Stimulated activated CD8-positive, alpha-beta memory T cell treated with anti-CD3 and anti-CD28 coated beads, Interleukin-4, amount 100 ng/mL, for 48 hours (primary cell): ENCODE data around the gene RTKN2.

Experiments used
- DNase-seq: peaks from one replicate; pipeline ENCODE4 v3.0.0-alpha.2; 2020

The RTKN2 gene

DNA sequence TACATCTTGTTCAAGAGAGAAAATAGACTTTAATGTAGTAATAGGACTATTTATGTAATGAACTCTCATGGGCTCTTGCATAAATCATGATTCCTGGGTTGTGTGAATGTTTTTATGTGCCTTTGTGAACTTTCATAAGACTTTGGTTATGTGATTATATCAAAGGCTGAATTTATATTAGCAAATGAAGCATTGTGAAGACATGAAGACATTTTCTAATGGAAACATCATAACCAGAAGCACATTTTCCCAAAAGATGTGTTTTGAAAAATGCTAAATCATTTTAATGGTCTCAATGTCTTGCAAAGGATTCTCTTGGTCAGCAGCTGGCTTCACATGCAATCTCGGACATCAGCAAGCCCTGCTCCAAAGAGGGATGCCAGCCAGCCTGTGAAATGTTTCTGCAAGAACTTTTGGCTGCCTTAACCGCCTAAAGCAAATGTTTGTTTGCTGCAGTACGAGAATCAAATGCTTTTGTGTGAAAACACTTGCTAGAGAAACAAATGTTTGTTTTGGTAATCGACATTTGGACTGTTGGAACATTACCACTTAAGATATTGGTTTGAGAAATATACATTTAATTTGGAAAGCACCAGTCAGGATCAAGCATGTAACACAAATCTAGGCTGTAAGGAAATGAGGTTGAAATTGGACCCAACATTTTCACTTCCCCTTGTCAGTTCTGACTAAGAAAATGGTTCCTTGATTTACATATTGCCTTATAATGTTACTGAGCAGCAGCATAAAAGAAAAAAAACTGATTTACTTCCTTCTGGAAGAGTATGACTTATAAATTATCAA is 102.1 kb downstream of the RTKN2 start:
- no peak for DNase-seq

DNA sequence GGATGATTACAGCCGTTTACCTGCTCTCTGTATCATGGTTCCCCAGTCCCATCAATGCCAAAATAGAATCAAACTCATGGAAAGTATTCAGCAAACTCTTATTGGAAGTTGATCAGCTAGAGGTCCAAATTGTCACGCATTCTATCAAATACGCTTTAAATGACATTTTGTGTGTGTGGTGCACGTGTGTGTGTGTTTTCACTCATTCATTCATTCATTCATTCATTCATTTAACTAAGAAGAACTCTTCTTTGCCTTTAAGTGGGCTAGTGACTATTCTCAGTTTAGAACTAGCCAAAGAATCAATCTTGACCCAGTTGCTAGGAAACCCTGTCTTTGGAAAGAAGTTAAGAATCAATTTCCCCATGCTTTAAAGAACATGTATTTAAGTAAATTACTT is 102.8 kb downstream of the RTKN2 start:
- DNase-seq = no peak

DNA sequence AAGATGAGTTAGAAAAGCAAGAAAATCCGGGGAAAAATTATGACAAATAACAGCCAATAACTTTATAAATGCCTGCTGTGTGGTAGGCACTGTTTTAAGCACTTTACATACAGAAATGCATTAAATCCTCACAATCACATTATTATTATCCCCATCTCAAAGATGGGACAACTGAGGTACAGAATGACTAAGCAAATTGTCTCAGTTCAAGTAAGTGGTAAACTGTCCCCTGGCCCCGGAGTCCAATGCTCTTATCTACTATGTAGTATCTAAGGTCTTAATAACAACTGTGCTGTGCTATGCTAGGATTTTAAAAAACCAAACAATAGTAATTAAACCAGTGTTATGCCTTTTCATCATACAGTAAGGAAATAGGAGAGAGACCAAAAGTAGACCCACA is 105.6 kb downstream of the RTKN2 start:
- DNase-seq = no peak

DNA sequence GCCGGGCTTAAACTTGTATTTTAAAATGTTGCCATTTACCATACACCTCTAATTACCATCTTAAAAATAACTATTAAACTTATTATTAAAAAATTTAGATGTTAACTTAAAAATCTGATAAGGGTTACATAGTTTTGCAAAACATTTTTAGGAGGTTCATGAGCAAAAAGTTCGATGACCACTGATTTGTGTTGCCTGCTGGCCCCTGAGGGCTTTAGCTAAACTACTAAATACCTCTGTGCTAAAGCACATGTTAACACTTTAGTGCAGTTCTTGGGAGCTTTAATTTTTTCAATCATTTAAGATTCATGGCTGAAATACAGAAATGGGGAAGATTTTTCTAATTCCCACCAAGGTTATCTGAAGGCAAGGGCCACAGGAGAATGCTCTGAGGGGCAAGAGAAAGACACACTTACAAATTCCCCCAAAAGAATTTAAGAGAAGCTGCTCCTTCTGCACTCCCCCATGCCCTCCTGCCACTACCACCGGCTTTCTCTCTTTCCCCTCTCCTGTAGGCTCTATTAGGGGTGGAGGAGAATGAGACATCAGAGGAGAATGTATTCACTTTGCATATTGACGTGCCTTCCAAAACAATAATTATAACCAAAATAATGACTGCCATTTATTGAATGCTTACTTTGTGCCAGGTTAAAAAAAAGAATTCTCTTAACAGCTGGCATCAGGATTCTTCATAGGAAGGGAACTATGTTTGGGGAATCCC is 106.2 kb downstream of the RTKN2 start:
- DNase-seq = no peak

DNA sequence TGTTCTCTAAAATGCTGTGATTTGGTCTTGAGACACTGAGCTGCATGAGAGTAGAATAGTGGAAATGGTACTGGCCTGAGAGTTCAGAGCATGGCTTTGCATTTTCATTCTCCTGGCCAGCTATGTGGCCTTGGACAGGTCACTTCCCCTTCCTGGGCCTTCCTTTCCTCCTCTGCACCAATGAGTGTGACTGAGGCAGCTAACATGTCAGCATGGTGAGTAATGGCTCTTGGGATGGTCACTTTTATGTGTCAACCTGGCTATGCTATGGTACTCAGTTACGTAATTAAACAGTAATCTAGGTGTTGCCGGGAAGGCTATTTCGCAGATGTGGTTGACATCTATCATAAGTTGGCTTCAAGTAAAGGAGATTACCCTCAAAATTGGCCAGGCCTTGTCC is 109.3 kb downstream of the RTKN2 start:
- DNase-seq = no peak

DNA sequence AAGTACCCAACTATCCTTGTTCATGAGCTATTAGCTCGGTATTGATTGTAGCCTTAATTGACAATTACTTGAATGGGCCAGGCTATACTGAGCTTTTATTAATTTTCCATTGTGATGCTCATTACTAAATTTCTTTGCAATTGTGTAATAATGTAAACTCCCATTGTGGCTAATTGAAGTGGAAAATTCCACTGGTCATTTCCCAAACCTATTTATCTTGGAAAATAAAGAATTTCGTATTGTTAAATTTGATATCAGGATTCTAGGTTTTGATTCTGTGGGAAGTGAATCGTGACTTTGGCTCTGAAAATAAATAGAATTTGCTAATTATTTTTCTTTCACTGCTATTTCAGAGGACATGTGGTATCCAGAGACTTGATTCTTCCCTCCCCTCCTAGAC is 111.0 kb downstream of the RTKN2 start:
- no peak for DNase-seq

DNA sequence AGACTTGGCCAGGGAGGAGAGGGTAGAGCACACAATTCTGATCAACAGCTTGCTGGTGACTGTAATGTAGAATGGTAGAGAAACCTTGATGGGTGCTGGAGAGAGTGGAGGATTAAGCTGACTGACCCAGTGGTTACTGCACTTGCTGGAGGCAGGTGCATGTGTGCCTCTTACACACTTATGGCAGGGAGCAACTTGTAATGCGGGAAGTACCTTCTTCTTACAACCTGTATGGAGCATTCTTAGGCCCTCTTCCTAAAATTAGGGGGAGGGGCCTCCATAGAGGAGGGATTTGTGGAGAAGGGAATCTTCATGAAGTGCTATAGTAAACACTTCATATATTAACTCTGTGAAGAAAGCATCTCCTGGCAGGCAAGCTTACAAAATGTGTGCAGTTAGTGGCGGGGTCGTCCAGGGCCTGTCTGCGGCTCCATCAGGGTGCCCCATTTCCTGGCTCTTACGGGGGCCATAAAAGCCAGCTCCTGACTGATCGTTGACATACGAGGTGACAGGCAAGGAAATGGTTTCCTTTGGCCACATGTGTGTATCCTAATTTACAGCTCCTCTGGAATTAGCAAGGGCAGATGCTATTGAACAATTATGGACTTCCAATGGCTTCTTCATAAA is 113.5 kb downstream of the RTKN2 start:
- no peak for DNase-seq

DNA sequence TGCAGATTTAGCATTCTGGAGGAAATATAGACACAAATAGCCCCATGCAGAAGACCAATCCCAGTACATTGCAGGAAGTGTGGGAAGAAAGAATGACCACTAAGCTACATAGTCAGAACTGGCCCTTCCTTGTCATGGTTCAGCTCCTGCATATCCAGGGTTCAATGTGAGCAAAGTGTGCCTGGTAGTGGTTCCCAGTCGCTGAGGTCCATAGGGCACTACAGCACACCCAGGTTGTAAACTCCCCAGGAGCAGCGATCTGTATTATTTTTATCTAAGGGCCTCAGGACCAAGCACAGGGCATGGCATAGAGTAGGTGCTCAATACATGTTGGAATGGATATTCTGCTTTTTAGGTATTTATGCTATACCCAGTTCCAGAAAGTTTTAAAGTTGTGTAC is 114.4 kb downstream of the RTKN2 start:
- no peak for DNase-seq

DNA sequence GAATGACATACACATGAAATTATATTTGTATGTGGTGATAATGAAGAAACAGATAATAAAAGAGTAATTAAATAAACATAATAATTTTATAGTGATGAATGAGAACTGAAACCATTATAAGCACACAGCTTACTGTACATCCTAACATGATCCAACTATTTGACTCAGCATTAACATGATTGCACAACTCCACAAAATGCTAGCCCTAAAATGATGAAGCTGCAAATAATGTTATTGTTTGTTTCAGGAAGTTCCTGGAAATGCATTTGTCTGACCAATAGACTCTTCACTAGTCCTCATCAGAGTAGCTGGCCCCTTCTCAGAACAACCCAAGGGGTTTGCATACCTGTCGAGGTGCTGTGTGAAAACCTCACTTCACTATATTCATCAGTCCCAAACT is 115.5 kb downstream of the RTKN2 start:
- DNase-seq = no peak

DNA sequence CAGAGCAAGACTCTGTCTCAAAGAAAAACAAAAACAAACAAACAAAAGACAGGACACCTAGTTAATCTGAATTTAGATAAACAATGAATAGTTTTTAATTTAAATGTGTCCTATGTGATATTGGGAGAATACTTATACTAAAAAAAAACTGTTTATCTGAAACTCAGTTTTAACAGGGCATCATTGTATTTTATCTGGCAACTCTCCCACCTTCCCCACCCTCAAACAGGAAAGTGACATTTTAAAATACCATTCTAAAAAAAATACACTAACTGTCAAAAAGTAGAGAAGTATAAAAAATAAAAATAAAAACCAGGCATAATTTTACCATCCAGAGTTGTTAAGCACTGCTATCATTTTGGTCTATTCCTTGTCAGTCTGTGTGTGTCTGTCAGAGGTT is 119.0 kb downstream of the RTKN2 start:
- no peak for DNase-seq

DNA sequence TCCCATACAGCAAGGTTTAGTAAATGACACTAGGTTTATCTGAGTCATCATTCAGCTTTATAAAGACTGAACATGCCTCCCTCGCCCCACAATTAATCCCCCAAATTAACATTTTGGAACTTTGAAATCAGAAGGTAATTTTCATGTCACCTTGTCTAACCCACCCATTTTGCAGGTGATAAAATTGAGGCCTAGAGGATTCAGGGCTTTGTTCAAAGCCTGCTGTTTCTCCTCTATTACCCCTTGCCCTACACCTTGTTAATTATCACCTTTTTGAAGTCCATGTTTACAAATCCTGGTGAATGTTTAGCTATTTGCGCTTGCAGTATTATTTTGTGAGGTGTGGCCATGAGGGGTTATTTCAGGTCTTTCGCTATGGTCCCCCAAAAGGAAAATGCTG is 120.5 kb downstream of the RTKN2 start:
- no peak for DNase-seq

DNA sequence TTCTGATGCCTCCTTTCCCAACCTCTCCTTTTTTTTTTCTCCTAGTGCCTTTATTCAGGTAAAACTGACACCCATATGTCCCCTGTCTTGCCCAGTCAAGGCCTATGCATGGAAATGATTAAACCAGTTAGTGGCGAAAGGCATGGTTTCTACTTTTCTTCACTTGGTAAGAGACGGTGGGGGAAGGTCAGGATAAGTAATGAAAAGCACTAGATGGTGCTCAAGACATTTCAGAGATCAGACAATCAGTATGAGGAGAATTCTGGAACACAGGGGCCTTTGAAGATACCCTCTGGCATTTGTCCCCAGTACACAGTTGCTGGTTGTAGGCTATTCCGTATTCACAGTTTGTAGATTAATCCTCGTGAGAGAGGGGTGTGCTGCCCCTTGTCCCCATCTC is 121.2 kb downstream of the RTKN2 start:
- DNase-seq = no peak

DNA sequence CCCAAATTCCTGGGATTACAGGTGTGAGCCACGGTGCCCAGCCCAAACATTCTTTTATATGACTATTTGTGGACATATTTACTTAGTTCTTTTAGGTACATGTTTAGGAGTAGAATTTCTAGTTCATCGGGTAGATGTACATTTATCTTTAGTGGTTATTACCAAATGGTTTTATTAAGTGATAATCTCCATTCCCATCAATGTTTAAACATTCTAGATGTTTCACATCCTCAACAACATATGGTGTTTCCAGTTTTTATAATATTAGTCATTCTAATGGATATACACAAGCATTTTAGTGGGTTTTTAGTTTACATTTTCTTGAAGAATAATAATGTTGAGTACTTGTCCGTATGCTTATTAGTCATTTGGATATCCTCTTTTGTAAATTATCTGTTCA is 131.7 kb downstream of the RTKN2 start:
- DNase-seq = no peak

DNA sequence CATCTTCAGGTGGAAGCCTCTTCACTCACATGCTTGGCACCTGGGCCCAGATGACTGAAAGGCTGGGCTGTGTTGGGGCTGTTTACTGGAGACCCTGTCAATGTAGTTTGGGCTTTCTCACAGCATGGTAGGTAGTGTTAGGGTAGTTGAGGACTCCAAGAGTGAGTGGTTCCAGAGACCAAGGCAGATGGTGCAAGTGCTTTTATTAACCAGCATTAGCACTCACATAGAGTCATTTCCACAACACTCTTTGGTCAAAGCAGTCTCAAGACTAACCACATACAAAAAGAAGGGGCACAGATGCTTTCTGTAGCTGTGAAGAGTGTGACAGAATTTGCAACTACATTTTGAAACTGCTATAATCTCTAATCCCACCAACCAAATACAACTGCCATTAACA is 135.0 kb downstream of the RTKN2 start:
- DNase-seq = no peak
